Measurements from ENCODE around the gene DMD. TPM values are rescaled to one million over a fixed set of nuclear protein-coding genes. Genes with fewer than 3 reads are reported as not detected.

DMD gene
- total and polyA plus RNA-seq, 2 of the 13 experiments (the other 11 are each of a cell fraction or from before 2014, with no cell fraction given): 17.6 to 25.9 TPM

GRCh38 chrX:33109858-33110257 lies 101.5 kb downstream of the DMD start:
- H3K9ac ChIP-seq (ENCODE audit: insufficient read depth, low read depth, low read length): no peak overlapping the region
- BruUV-seq (replicated peaks): no TSS peak
- ATAC-seq (no peak; the same call in 2 of the 3 replicates), DNase-seq (ENCODE audit: low spot score) (peak; percentile 0), FAIRE-seq (no peak)
- no peaks in the 10 kb centered on the region for H3K4me1 ChIP-seq (ENCODE audit: insufficient read depth, low read length)
- TF ChIP-seq ZNF124 (CRISPR knock-in tag; IDR thresholded peaks at IDR 0.05) (no peak), FOXP1 (IDR thresholded peaks at IDR 0.05) (no peak), FOXP1 (CRISPR knock-in tag; IDR thresholded peaks at IDR 0.05) (peak; percentile 48), NFRKB (IDR thresholded peaks at IDR 0.05) (no peak), ISX (CRISPR knock-in tag; conservative IDR thresholded peaks at IDR 0.05) (no peak), RBFOX2 (IDR thresholded peaks at IDR 0.05; ENCODE audit: low read depth, low read length) (no peak), ZNF354B (CRISPR knock-in tag; IDR thresholded peaks at IDR 0.05) (no peak)
- TF ChIP-seq, protein P1, sequence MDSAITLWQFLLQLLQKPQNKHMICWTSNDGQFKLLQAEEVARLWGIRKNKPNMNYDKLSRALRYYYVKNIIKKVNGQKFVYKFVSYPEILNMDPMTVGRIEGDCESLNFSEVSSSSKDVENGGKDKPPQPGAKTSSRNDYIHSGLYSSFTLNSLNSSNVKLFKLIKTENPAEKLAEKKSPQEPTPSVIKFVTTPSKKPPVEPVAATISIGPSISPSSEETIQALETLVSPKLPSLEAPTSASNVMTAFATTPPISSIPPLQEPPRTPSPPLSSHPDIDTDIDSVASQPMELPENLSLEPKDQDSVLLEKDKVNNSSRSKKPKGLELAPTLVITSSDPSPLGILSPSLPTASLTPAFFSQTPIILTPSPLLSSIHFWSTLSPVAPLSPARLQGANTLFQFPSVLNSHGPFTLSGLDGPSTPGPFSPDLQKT (CRISPR knock-in tag; IDR thresholded peaks at IDR 0.05; ENCODE audit: borderline replicate concordance): no peak
- WGBS (ENCODE audit: low lambda C conversion rate): 2% methylated on average over 3 of the region's 3 CpGs
- H3K27ac ChIP-seq (ENCODE audit: extremely low read length, insufficient read depth, low read length): no peak overlapping the region
- H3K4me3 ChIP-seq (replicated peaks in 1 of 3; ENCODE audit: insufficient read depth in 1 of 3, low read depth in 2 of 3, low read length in 3 of 3): no peak overlapping the region
- no peak overlapping the region for H3K4me2 ChIP-seq (ENCODE audit: low read depth, low read length)
- ChIA-PET POLR2A (no interaction called here), CTCF (ENCODE audit: low intra/inter-chr PET ratio, low total read pairs) (no interaction called here)
- no peaks in the 10 kb centered on the region for H3K79me2 ChIP-seq (ENCODE audit: insufficient read depth, low read length)
- in situ Hi-C loops (cut with HindIII; ENCODE audit: extremely low pct_ligation_motif_present, low pct_unique_long_range_greater_than_20kb): no loop called here
- no peak overlapping the region for H2AFZ ChIP-seq (ENCODE audit: low read length)
- no peaks in the 10 kb centered on the region for H4K20me1 ChIP-seq (ENCODE audit: insufficient read depth, low read length)
- H3K27me3 ChIP-seq (ENCODE audit: control insufficient read depth in 1 of 2, insufficient read depth in 2 of 2, low read length in 2 of 2): no peaks in the 10 kb centered on the region
- H3K36me3 ChIP-seq (replicated peaks in 1 of 2; ENCODE audit: control insufficient read depth in 1 of 2, insufficient read depth in 2 of 2, low read length in 2 of 2): no peaks in the 10 kb centered on the region
- H3K9me3 ChIP-seq (ENCODE audit: low read length): no peaks in the 10 kb centered on the region
- intact Hi-C loops (cut with micrococcal nuclease; ENCODE audit: unreplicated experiment): no loop called here

- ATAC-seq (no peak), DNase-seq (ENCODE audit: low spot score) (no peak), FAIRE-seq (no peak)
- H3K4me1 ChIP-seq (ENCODE audit: insufficient read depth, low read length): no peaks in the 10 kb centered on the region
- H3K4me3 ChIP-seq (replicated peaks in 1 of 3; ENCODE audit: insufficient read depth in 1 of 3, low read depth in 2 of 3, low read length in 3 of 3): no peak overlapping the region
- ChIA-PET POLR2A (no interaction called here), CTCF (ENCODE audit: low intra/inter-chr PET ratio, low total read pairs) (no interaction called here)
- no peak overlapping the region for H3K4me2 ChIP-seq (ENCODE audit: low read depth, low read length)
- no peak overlapping the region for H3K9ac ChIP-seq (ENCODE audit: insufficient read depth, low read depth, low read length)
- H3K9me3 ChIP-seq (ENCODE audit: low read length): no peaks in the 10 kb centered on the region
- H3K27me3 ChIP-seq (ENCODE audit: control insufficient read depth in 1 of 2, insufficient read depth in 2 of 2, low read length in 2 of 2): no peaks in the 10 kb centered on the region
- in situ Hi-C loops (cut with HindIII; ENCODE audit: extremely low pct_ligation_motif_present, low pct_unique_long_range_greater_than_20kb) (no loop called here), intact Hi-C loops (cut with micrococcal nuclease; ENCODE audit: unreplicated experiment) (no loop called here)
- 59% methylated on average over 4 of the region's 8 CpGs for WGBS (ENCODE audit: low lambda C conversion rate)
- no TSS peak for BruUV-seq (replicated peaks)
- no peaks in the 10 kb centered on the region for H3K36me3 ChIP-seq (replicated peaks in 1 of 2; ENCODE audit: control insufficient read depth in 1 of 2, insufficient read depth in 2 of 2, low read length in 2 of 2)
- no peak overlapping the region for H2AFZ ChIP-seq (ENCODE audit: low read length)
- no peak overlapping the region for H3K27ac ChIP-seq (ENCODE audit: extremely low read length, insufficient read depth, low read length)
- no peaks in the 10 kb centered on the region for H3K79me2 ChIP-seq (ENCODE audit: insufficient read depth, low read length)
- no peaks in the 10 kb centered on the region for H4K20me1 ChIP-seq (ENCODE audit: insufficient read depth, low read length)
- no peak for TF ChIP-seq ZNF547 (CRISPR knock-in tag; IDR thresholded peaks at IDR 0.05)
- TF ChIP-seq SSRP1 (CRISPR knock-in tag; IDR thresholded peaks at IDR 0.05): no peak
- no peak for TF ChIP-seq CENPT (CRISPR knock-in tag; IDR thresholded peaks at IDR 0.05; ENCODE audit: low read depth)
- no peak for TF ChIP-seq ZNF616 (CRISPR knock-in tag; IDR thresholded peaks at IDR 0.05; ENCODE audit: low read depth)
- no peak for TF ChIP-seq HOXA9 (CRISPR knock-in tag; IDR thresholded peaks at IDR 0.05; ENCODE audit: borderline replicate concordance)
- TF ChIP-seq HNF4A (CRISPR knock-in tag; IDR thresholded peaks at IDR 0.05): no peak
- TF ChIP-seq, protein P2, sequence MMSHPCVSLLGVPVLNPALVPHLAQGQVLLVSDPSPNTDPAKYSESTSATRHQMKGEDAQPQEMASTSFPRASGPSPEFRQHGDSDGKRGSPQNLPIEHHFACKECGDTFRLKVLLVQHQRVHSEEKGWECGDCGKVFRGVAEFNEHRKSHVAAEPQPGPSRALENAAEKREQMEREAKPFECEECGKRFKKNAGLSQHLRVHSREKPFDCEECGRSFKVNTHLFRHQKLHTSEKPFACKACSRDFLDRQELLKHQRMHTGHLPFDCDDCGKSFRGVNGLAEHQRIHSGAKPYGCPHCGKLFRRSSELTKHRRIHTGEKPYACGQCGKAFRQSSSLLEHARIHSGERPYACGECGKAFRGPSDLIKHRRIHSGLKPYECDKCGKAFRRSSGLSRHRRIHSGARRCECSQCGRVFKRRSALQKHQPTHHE (CRISPR knock-in tag; IDR thresholded peaks at IDR 0.05; ENCODE audit: borderline replicate concordance): no peak
- no peak for TF ChIP-seq BRCA1 (CRISPR knock-in tag; IDR thresholded peaks at IDR 0.05)
- TF ChIP-seq, protein P3, sequence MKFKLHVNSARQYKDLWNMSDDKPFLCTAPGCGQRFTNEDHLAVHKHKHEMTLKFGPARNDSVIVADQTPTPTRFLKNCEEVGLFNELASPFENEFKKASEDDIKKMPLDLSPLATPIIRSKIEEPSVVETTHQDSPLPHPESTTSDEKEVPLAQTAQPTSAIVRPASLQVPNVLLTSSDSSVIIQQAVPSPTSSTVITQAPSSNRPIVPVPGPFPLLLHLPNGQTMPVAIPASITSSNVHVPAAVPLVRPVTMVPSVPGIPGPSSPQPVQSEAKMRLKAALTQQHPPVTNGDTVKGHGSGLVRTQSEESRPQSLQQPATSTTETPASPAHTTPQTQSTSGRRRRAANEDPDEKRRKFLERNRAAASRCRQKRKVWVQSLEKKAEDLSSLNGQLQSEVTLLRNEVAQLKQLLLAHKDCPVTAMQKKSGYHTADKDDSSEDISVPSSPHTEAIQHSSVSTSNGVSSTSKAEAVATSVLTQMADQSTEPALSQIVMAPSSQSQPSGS (CRISPR knock-in tag; IDR thresholded peaks at IDR 0.05): no peak
- no peak for TF ChIP-seq ZNF33B (CRISPR knock-in tag; IDR thresholded peaks at IDR 0.05)
These were observed 104.6 kb downstream of the DMD start for GRCh38 chrX:33106737-33107136.

Data from HepG2 (cell line).